ENCODE measurements around the gene SERGEF.

The SERGEF gene

DNA sequence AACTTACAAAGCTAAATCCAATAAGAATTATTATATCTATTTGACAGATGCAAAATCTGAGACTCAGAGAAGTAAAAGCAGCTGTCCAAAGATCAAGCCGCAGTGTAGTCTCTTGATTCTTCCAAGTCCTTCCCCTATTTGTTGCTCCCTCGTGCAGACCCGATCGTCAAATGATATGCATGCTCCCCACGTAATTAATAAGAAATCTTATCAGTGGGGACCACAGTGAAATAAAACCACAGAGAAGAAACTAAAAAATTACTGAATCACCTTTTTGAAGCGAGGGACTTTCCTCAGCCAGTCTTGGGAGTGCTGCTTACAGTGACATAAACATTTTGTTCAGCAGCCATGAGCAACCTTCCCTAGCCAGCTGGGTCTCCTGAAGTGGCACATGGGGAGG is 64.6 kb downstream of the SERGEF start:
- no peak overlapping the region for H3K27ac ChIP-seq
- TF ChIP-seq, protein P1, sequence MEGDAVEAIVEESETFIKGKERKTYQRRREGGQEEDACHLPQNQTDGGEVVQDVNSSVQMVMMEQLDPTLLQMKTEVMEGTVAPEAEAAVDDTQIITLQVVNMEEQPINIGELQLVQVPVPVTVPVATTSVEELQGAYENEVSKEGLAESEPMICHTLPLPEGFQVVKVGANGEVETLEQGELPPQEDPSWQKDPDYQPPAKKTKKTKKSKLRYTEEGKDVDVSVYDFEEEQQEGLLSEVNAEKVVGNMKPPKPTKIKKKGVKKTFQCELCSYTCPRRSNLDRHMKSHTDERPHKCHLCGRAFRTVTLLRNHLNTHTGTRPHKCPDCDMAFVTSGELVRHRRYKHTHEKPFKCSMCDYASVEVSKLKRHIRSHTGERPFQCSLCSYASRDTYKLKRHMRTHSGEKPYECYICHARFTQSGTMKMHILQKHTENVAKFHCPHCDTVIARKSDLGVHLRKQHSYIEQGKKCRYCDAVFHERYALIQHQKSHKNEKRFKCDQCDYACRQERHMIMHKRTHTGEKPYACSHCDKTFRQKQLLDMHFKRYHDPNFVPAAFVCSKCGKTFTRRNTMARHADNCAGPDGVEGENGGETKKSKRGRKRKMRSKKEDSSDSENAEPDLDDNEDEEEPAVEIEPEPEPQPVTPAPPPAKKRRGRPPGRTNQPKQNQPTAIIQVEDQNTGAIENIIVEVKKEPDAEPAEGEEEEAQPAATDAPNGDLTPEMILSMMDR (conservative IDR thresholded peaks at IDR 0.05): no peak
- TF ChIP-seq ZFX (IDR thresholded peaks at IDR 0.05): no peak

DNA sequence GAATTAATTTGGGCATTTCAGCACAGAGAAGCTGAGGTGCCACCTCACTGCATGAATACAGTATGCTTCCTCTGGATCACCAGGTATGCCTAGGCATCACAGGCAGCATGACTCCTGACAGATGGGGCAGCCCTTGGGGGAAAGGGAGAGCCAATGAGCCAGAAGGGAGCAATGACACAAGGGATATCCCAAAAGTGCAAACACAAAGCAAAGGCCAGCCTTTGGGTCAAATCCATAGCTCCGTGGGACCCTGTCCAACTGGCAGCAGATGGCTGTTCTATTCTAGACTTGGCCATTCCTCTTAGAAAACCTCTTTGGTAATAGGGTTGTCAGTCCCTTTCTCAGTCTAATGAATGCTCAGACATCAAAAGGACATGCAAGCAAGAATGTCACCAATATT is 73.3 kb downstream of the SERGEF start:
- no peak for TF ChIP-seq ZFX (IDR thresholded peaks at IDR 0.05)
- TF ChIP-seq, protein P1 (conservative IDR thresholded peaks at IDR 0.05): no peak
- no peak overlapping the region for H3K27ac ChIP-seq

DNA sequence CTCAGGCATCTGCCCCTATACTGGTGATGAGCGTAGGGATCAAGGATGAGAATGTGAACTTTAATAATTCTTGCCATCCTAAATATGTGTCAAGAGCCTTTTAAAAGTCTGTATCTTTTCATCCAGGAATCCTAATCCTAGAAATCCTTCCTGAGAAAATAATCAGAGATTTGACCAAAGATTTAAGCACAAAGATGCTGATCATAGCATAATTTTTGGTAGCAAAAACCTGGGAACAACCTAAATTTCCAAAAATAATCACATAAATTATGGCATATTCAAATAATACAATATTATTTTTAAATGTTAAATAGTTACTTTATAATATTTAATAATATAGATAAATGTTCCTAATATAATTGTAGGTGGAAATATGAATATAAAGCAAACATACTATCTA is 76.1 kb downstream of the SERGEF start:
- no peak overlapping the region for H3K27ac ChIP-seq
- no peak for TF ChIP-seq ZFX (IDR thresholded peaks at IDR 0.05)
- TF ChIP-seq, protein P1 (conservative IDR thresholded peaks at IDR 0.05): no peak

DNA sequence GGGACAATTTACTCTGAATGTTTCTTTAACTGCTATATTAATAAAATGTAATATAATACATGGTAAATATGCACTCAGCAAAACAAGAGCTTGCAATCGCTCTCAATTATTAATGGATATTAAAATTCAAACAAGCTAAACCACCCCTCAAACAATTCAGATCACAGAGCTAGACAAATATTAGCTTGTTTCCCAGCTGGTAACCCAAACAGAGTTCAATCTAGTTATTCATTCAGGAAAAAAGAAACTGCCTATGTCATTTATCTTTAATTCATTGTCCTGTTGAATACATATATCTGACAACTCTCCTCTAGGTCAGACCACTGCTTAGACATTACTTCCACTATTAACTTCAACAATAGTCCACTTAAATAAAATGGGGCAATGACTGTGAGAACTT is 78.7 kb downstream of the SERGEF start:
- TF ChIP-seq, protein P1 (conservative IDR thresholded peaks at IDR 0.05): no peak
- no peak for TF ChIP-seq ZFX (IDR thresholded peaks at IDR 0.05)
- no peak overlapping the region for H3K27ac ChIP-seq

DNA sequence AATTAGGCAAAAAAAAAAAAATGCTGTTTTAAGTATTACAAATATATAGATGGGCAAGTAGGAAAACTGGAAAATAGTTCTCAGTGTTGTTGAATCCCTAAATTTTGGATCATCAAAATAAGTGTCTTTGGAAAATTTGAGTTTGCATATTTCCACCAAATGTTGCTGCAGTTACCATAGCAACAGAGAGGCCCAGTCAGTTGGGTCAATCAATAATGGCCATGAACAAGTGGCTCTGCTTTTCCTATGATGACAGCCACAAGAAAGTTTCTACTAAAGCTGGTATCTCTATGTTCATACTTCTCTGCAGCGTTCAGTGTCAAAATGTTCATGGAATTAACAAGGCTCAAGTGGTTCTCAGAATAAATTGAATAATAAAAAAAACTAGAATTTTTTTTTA is 79.1 kb downstream of the SERGEF start:
- H3K27ac ChIP-seq: no peak overlapping the region
- TF ChIP-seq ZFX (IDR thresholded peaks at IDR 0.05): no peak
- TF ChIP-seq, protein P1 (conservative IDR thresholded peaks at IDR 0.05): no peak

DNA sequence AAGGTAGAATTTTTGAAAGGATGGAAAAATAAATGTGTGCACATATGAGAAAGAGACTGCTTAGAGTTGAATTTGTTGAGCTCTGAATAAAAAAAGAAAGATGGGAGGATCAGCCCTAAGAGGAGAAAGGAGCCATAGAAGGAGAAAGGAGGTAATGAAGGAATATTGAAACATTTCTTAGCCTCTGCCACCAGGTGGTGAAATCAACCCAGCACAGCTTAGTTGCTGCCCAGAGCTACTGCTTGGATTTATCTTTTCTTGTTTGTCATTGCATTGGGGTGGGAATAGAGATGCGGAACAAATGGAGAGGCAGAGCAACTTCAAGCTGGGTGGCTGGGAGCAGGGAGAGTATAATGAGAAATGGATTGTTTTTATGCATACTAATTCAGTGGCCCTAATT is 80.4 kb downstream of the SERGEF start:
- H3K27ac ChIP-seq: no peak overlapping the region
- no peak for TF ChIP-seq ZFX (IDR thresholded peaks at IDR 0.05)
- TF ChIP-seq, protein P1 (conservative IDR thresholded peaks at IDR 0.05): no peak

DNA sequence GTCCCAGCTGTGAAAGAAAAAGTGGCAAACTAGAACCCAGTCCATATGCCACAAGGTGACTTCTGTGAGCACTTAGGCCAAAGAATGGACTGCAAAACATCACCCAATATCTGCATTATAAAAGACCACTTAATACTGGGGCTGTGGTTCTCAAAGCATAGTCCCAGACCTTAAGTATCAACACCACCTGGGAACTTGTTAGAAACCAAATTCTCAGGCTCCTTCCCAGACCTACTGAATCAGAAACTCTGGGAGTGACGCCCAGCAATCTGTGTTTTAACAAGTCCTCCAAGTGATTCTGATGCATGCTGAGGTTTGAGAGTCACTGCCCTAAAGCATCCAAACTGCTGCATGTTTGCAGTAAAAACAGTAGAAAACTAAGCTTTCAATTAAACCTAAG is 81.3 kb downstream of the SERGEF start:
- TF ChIP-seq ZFX (IDR thresholded peaks at IDR 0.05): no peak
- TF ChIP-seq, protein P1 (conservative IDR thresholded peaks at IDR 0.05): no peak
- no peak overlapping the region for H3K27ac ChIP-seq
